GM08714 (cell line): ENCODE measurements around the gene SPATA2.
"Not testable (repeated sequence)": the region's sequence is repeated elsewhere in the genome, so short reads cannot be mapped to it uniquely, and the experiment has no call there.

Experiments used
- H3K4me3 ChIP-seq: fragments of 200-500 bp; sonication (Bioruptor generic); 2 replicates; pipeline ENCODE4 v1.5.1; 2014; ENCODE audit warnings: mild to moderate bottlenecking, low read length, inconsistent platforms
- ZNF274 ChIP-seq: IDR thresholded peaks from 2 replicates; pipeline ENCODE4 v1.6.1; 2012; ENCODE audit warnings: mild to moderate bottlenecking, low read depth, low read length

SPATA2 gene

GRCh38 chr20:49870261-49870660 is 45.1 kb downstream of the SPATA2 start:
- no peak overlapping the region for H3K4me3 ChIP-seq
- TF ChIP-seq ZNF274 = no peak

- no peak for TF ChIP-seq ZNF274
- no peak overlapping the region for H3K4me3 ChIP-seq
Observed at GRCh38 chr20:49868964-49869363, 46.4 kb downstream of the SPATA2 start.

GRCh38 chr20:49868538-49868937 is 46.8 kb downstream of the SPATA2 start:
- TF ChIP-seq ZNF274 = no peak
- H3K4me3 ChIP-seq = no peak overlapping the region

GRCh38 chr20:49867453-49868215 is 47.7 kb downstream of the SPATA2 start:
- no peak overlapping the region for H3K4me3 ChIP-seq
- TF ChIP-seq ZNF274 = no peak

GRCh38 chr20:49866051-49866450 is 49.3 kb downstream of the SPATA2 start:
- no peak overlapping the region for H3K4me3 ChIP-seq
- TF ChIP-seq ZNF274 = no peak

- TF ChIP-seq ZNF274 = no peak
- H3K4me3 ChIP-seq = no peak overlapping the region
Observed at GRCh38 chr20:49865559-49865958, 49.8 kb downstream of the SPATA2 start.

GRCh38 chr20:49863666-49864065 is 51.7 kb downstream of the SPATA2 start:
- TF ChIP-seq ZNF274 = no peak
- H3K4me3 ChIP-seq = no peak overlapping the region

- H3K4me3 ChIP-seq = no peak overlapping the region
- TF ChIP-seq ZNF274 = no peak
Observed at GRCh38 chr20:49862607-49863200, 52.6 kb downstream of the SPATA2 start.

- not testable (repeated sequence) for H3K4me3 ChIP-seq
Observed at GRCh38 chr20:49861232-49861631, 54.1 kb downstream of the SPATA2 start.

GRCh38 chr20:49859807-49860206 is 55.5 kb downstream of the SPATA2 start:
- TF ChIP-seq ZNF274 = no peak
- H3K4me3 ChIP-seq = no peak overlapping the region

GRCh38 chr20:49859011-49859410 is 56.3 kb downstream of the SPATA2 start:
- H3K4me3 ChIP-seq = no peak overlapping the region
- no peak for TF ChIP-seq ZNF274

GRCh38 chr20:49858076-49858585 is 57.2 kb downstream of the SPATA2 start:
- H3K4me3 ChIP-seq = no peak overlapping the region
- TF ChIP-seq ZNF274 = no peak

GRCh38 chr20:49856904-49857303 is 58.4 kb downstream of the SPATA2 start:
- H3K4me3 ChIP-seq = no peak overlapping the region
- no peak for TF ChIP-seq ZNF274

GRCh38 chr20:49854190-49854875 is 61.0 kb downstream of the SPATA2 start:
- H3K4me3 ChIP-seq = no peak overlapping the region
- TF ChIP-seq ZNF274 = no peak

GRCh38 chr20:49853640-49854039 is 61.7 kb downstream of the SPATA2 start:
- no peak for TF ChIP-seq ZNF274
- H3K4me3 ChIP-seq = no peak overlapping the region
